NCI-H2029 (cell line): ENCODE results near the gene ATAD2B.
"Not testable (repeated sequence)": the region's sequence is repeated elsewhere in the genome, so short reads cannot be mapped to it uniquely, and the experiment has no call there.

Experiments
- DNase-seq: peaks from one replicate; lab custom pipeline; 2025; lab: John Stamatoyannopoulos, UW

Gene ATAD2B

GRCh38 chr2:23745068-23745725 is 181.7 kb downstream of the ATAD2B start:
- no peak for DNase-seq

- DNase-seq = not testable (repeated sequence)
These were observed 190.1 kb downstream of the ATAD2B start for GRCh38 chr2:23736783-23737182.

GRCh38 chr2:23734416-23734815 is 192.5 kb downstream of the ATAD2B start:
- DNase-seq = no peak

GRCh38 chr2:23723029-23723428 is 203.9 kb downstream of the ATAD2B start:
- DNase-seq = not testable (repeated sequence)

GRCh38 chr2:23722255-23722654 is 204.7 kb downstream of the ATAD2B start:
- DNase-seq = no peak

GRCh38 chr2:23721454-23721826 is 205.5 kb downstream of the ATAD2B start:
- no peak for DNase-seq

GRCh38 chr2:23720705-23721453 is 206.0 kb downstream of the ATAD2B start:
- no peak for DNase-seq

GRCh38 chr2:23719716-23720115 is 207.2 kb downstream of the ATAD2B start:
- no peak for DNase-seq

GRCh38 chr2:23718931-23719700 is 207.8 kb downstream of the ATAD2B start:
- DNase-seq = no peak

GRCh38 chr2:23713351-23713750 is 213.6 kb downstream of the ATAD2B start:
- no peak for DNase-seq

GRCh38 chr2:23712756-23713151 is 214.2 kb downstream of the ATAD2B start:
- no peak for DNase-seq

- DNase-seq = no peak
These were observed 214.8 kb downstream of the ATAD2B start for GRCh38 chr2:23711979-23712755.

- DNase-seq = no peak
These were observed 217.6 kb downstream of the ATAD2B start for GRCh38 chr2:23709311-23709710.

- no peak for DNase-seq
These were observed 218.2 kb downstream of the ATAD2B start for GRCh38 chr2:23708771-23709170.

- DNase-seq = no peak
These were observed 219.8 kb downstream of the ATAD2B start for GRCh38 chr2:23707096-23707495.

- DNase-seq = no peak
These were observed 220.3 kb downstream of the ATAD2B start for GRCh38 chr2:23706613-23707078.

GRCh38 chr2:23705771-23706612 is 220.9 kb downstream of the ATAD2B start:
- DNase-seq = no peak

GRCh38 chr2:23703583-23704385 is 223.1 kb downstream of the ATAD2B start:
- DNase-seq = no peak

GRCh38 chr2:23703037-23703582 is 223.8 kb downstream of the ATAD2B start:
- DNase-seq = no peak

GRCh38 chr2:23700627-23701026 is 226.3 kb downstream of the ATAD2B start:
- no peak for DNase-seq
